Activated T-helper 1 cell treated with anti-CD3 and anti-CD28 coated beads, Interleukin-2, amount 50 U/mL, for 16 hours (primary cell): ENCODE measurements around the gene RAMP3.
"Not testable (repeated sequence)": the region's sequence is repeated elsewhere in the genome, so short reads cannot be mapped to it uniquely, and the experiment has no call there.

Source experiments
- DNase-seq, 2 donors: peaks; one replicate each; pipeline ENCODE4 v3.0.0-alpha.2; 2020; ENCODE audit warnings: low read depth in 1 of 2, low spot score in 1 of 2

RAMP3 gene

GRCh38 chr7:45131891-45132290, 25.7 kb upstream of the RAMP3 start:
- no peak for DNase-seq

GRCh38 chr7:45132708-45133320, 24.8 kb upstream of the RAMP3 start:
- DNase-seq: no peak

- DNase-seq: no peak
Measured at GRCh38 chr7:45133352-45133751, 24.2 kb upstream of the RAMP3 start.

- no peak for DNase-seq
Measured at GRCh38 chr7:45133877-45134276, 23.7 kb upstream of the RAMP3 start.

- DNase-seq: peak; percentile 15 to 44
Measured at GRCh38 chr7:45136106-45137060, 21.2 kb upstream of the RAMP3 start.

- DNase-seq: no peak
Measured at GRCh38 chr7:45138433-45139267, 18.9 kb upstream of the RAMP3 start.

GRCh38 chr7:45140827-45141226, 16.8 kb upstream of the RAMP3 start:
- DNase-seq: no peak

GRCh38 chr7:45143616-45144015, 14.0 kb upstream of the RAMP3 start:
- no peak for DNase-seq

GRCh38 chr7:45145881-45146280, 11.7 kb upstream of the RAMP3 start:
- no peak for DNase-seq

- no peak for DNase-seq
Measured at GRCh38 chr7:45146531-45147379, 10.8 kb upstream of the RAMP3 start.

- no peak for DNase-seq
Measured at GRCh38 chr7:45147858-45148652, 9.5 kb upstream of the RAMP3 start.

GRCh38 chr7:45148653-45148973, 9.0 kb upstream of the RAMP3 start:
- DNase-seq: no peak

- no peak for DNase-seq
Measured at GRCh38 chr7:45149606-45150005, 8.0 kb upstream of the RAMP3 start.

GRCh38 chr7:45150199-45150598, 7.4 kb upstream of the RAMP3 start:
- DNase-seq: no peak

GRCh38 chr7:45151131-45151684, 6.4 kb upstream of the RAMP3 start:
- DNase-seq: no peak

- DNase-seq: no peak
Measured at GRCh38 chr7:45151967-45152366, 5.6 kb upstream of the RAMP3 start.

- DNase-seq: no peak
Measured at GRCh38 chr7:45153233-45153632, 4.4 kb upstream of the RAMP3 start.

- DNase-seq: not testable (repeated sequence)
Measured at GRCh38 chr7:45153861-45154260, 3.7 kb upstream of the RAMP3 start.

GRCh38 chr7:45155357-45155900, 2.2 kb upstream of the RAMP3 start:
- no peak for DNase-seq
